Stimulated activated CD4-positive, alpha-beta T cell treated with anti-CD3 and anti-CD28 coated beads, Interleukin-1b, Interleukin-23, amount 100 ng/mL, for 1 hour (primary cell): ENCODE measurements around the gene ASPHD2.

ENCODE experiments used
- DNase-seq, 2 donors: peaks; one replicate each; pipeline ENCODE4 v3.0.0-alpha.2; 2020; ENCODE audit warnings: low read depth in 2 of 2

ASPHD2 gene

DNA sequence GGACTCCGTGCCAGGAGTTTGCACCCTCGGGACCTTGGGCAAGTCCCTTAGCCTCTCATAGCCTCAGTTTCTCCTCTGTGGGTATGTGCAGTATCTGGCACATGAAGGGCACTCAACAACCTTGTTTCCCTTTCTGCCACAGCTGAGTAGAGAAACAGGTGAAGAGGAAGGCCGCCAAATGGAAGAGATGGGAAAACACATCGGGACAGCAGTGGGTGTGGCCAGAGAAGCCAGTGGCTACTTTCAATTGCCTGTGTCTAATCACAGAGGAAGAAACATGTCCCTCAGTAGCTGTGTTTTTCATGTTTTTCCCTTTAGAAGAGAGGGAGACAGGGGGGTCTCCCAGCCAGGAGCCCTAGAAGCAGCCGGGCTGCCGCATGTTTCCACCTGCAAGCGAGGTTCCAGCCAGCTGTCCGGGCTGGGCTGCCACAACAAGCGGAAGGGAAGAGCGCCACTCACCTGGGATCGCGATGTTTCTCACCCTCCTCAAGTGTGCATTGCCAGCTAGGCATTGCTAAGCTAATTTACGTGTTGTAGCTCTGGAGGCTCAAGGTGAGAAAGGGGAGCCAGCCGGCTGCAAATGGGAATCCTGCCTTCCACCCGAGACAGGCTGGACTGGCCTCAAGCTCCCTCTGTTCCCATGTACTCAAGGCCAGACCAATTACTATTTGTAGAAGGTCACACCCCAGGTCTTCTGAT is 16.7 kb downstream of the ASPHD2 start:
- no peak for DNase-seq

DNA sequence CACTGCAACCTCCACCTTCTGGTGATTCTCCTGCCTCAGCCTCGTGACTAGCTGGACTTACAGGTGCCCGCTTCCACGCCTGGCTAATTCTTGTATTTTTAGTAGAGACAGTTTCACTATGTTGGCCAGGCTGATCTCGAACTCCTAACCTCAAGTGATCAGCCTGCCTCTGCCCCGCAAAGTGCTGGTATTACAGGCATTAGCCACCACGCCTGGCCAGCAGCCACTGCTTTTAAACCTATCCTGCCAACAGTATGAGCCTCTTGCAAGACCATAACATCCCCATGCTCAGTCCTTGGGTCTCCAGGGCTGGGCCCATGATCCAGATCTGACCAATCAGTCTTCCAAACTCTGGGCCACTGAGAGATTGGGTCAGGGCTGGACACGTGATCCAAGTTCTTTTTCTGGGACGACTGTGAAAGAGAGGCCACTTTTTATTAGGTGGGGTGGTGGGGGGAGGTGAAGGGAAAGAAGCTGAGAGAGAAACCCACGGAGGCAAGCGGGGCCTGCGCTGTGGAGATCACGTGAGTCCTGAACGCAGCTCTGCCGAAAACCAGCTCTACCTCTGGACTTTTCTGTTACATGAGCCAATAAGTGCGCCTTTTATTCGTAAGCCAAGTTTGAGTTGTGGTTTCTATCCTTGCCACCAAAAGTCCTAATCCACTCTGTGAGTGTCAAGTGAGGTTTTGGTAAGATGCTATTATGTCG is 17.9 kb downstream of the ASPHD2 start:
- DNase-seq: no peak

GRCh38 chr22:26447584-26448329 is 18.7 kb downstream of the ASPHD2 start:
- no peak for DNase-seq

- DNase-seq: no peak
Measured at GRCh38 chr22:26448334-26448733, 19.3 kb downstream of the ASPHD2 start.

DNA sequence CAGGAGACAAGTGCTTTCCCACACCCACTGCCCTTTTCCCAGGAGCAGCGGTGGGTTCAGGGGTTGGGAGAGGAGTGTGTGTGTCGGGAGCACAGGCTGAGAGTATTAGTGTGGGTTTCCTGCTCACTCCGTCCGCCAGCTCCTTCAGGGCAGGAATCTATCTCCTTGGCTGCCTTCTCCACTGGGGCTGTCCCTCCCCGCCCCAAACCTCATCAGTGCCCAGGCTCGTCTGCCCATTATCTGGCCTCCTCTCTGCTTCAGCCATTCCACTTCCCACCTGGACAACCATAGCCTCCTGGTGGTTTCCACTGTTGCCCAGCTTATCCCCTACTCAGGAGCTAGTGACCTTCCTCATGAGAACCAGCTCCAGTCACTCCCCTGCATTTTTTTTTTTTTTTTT is 19.9 kb downstream of the ASPHD2 start:
- no peak for DNase-seq

GRCh38 chr22:26450453-26451185 is 21.6 kb downstream of the ASPHD2 start:
- DNase-seq: no peak

- no peak for DNase-seq
Measured at GRCh38 chr22:26452236-26453016, 23.4 kb downstream of the ASPHD2 start.

DNA sequence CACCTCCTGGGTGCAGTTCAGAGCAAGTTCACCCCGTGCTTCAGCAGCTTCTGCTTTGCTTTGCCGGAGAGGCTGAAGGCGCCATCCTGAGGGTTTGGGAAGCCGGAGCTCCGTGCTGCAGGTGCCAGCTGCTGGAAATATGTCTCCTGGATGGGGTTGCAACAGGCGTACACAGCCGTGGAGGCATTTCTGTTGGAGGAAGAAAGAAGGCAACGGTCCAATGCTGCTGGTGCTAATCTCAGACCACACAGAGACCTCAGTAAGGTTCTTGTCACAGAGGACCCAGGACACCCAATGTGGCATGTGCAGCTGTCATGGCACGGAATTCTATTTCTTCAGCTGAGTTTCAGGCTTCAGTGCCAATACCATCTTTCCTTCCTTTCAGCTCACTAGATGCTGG is 24.2 kb downstream of the ASPHD2 start:
- no peak for DNase-seq

GRCh38 chr22:26453812-26454500 is 24.9 kb downstream of the ASPHD2 start:
- DNase-seq: no peak

GRCh38 chr22:26457661-26458272 is 28.7 kb downstream of the ASPHD2 start:
- no peak for DNase-seq

- DNase-seq: no peak
Measured at GRCh38 chr22:26460202-26460601, 31.1 kb downstream of the ASPHD2 start.

GRCh38 chr22:26461188-26461810 is 32.2 kb downstream of the ASPHD2 start:
- peak in 1 of 2 donors; percentile 24 for DNase-seq

- no peak for DNase-seq
Measured at GRCh38 chr22:26462051-26462450, 33.0 kb downstream of the ASPHD2 start.

- no peak for DNase-seq
Measured at GRCh38 chr22:26462641-26463040, 33.6 kb downstream of the ASPHD2 start.

- no peak for DNase-seq
Measured at GRCh38 chr22:26463101-26463661, 34.1 kb downstream of the ASPHD2 start.

GRCh38 chr22:26463688-26464087 is 34.6 kb downstream of the ASPHD2 start:
- DNase-seq: no peak

DNA sequence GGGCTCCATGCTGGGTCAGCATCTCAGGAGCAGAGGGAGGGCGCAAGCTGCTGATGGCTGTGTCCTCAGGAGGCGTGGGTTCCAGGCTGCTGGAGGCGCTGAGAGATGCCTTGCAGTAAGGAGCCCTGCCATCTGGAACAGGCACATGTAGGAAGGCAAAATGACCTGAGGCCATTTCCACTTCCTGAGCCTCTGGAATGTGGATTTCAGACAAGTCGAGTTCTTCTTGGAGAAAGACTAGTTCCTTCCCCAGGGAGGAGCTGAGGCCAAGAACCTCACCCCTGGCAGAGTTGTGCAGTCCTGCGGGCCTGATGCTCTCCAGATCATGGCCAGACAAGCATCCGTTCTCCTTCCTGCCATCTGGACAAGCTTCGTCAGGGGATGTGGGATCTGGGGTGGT is 35.3 kb downstream of the ASPHD2 start:
- DNase-seq: no peak

DNA sequence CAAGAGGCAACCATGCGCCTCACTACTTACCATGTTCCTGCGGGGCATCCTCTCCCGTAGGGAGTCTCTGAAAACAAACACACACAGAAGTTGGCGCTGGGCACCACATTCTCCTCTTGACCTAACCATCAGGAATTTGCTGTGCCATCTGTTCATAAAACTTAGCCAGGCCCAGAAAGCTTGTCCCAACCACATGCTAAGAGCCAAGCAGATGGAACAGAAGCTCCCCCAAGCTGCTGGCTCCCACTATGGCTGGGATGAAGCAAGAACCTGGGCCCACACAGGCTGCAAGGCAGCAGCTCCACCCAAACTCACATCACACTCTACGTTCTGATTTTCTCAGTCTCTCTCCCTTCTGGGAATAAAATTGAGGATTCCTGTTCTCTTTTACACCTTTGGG is 37.1 kb downstream of the ASPHD2 start:
- DNase-seq: no peak

DNA sequence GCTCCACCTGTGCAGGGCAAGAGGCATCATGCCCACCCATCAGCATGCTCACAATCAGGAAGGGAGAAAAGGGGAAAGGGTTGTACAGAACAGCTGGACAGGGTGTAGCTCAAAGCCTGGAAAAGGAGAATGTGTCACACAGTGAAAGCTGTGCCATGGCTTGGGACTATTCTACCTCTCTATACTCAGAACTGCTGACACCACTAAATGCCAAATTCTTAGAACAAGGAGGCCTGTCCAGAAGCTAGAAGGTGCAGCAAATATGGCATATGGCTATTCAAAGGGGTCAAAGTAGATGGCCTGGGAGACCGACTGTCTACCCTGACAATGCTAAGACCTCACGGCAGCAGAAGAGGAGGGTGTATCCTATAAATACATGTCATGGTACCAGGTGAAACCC is 41.7 kb downstream of the ASPHD2 start:
- DNase-seq: no peak
